GM21576 (cell line): ENCODE results near the gene JAKMIP2.

ENCODE experiments used
- ATAC-seq: cut with Tn5 transposase; IDR thresholded peaks from one replicate; pipeline ENCODE4 v1.9.1; 2021; ENCODE audit warnings: mild to moderate bottlenecking, moderate library complexity; ENCODE audit not compliant: unreplicated experiment

The JAKMIP2 gene

GRCh38 chr5:147704544-147704943 lies 78.0 kb downstream of the JAKMIP2 start:
- ATAC-seq: no peak

- ATAC-seq: no peak
Measured at GRCh38 chr5:147701468-147701867, 81.1 kb downstream of the JAKMIP2 start.

- ATAC-seq: no peak
Measured at GRCh38 chr5:147699496-147700088, 82.9 kb downstream of the JAKMIP2 start.

- no peak for ATAC-seq
Measured at GRCh38 chr5:147697380-147697779, 85.1 kb downstream of the JAKMIP2 start.

- no peak for ATAC-seq
Measured at GRCh38 chr5:147694772-147695171, 87.8 kb downstream of the JAKMIP2 start.

- no peak for ATAC-seq
Measured at GRCh38 chr5:147693233-147693632, 89.3 kb downstream of the JAKMIP2 start.

GRCh38 chr5:147691130-147691529 lies 91.4 kb downstream of the JAKMIP2 start:
- ATAC-seq: no peak

GRCh38 chr5:147690595-147690994 lies 91.9 kb downstream of the JAKMIP2 start:
- ATAC-seq: no peak

- no peak for ATAC-seq
Measured at GRCh38 chr5:147689426-147689825, 93.1 kb downstream of the JAKMIP2 start.

- no peak for ATAC-seq
Measured at GRCh38 chr5:147688656-147689356, 93.7 kb downstream of the JAKMIP2 start.

- ATAC-seq: no peak
Measured at GRCh38 chr5:147687118-147687517, 95.4 kb downstream of the JAKMIP2 start.

- ATAC-seq: no peak
Measured at GRCh38 chr5:147686421-147686820, 96.1 kb downstream of the JAKMIP2 start.

- ATAC-seq: no peak
Measured at GRCh38 chr5:147685993-147686392, 96.5 kb downstream of the JAKMIP2 start.

- no peak for ATAC-seq
Measured at GRCh38 chr5:147675168-147675567, 107.4 kb downstream of the JAKMIP2 start.

GRCh38 chr5:147674411-147674810 lies 108.1 kb downstream of the JAKMIP2 start:
- ATAC-seq: no peak

GRCh38 chr5:147673791-147674190 lies 108.7 kb downstream of the JAKMIP2 start:
- no peak for ATAC-seq

GRCh38 chr5:147673266-147673665 lies 109.3 kb downstream of the JAKMIP2 start:
- no peak for ATAC-seq

GRCh38 chr5:147671365-147671764 lies 111.2 kb downstream of the JAKMIP2 start:
- no peak for ATAC-seq

- ATAC-seq: no peak
Measured at GRCh38 chr5:147670815-147671214, 111.7 kb downstream of the JAKMIP2 start.

- ATAC-seq: no peak
Measured at GRCh38 chr5:147669169-147669869, 113.2 kb downstream of the JAKMIP2 start.

- no peak for ATAC-seq
Measured at GRCh38 chr5:147668385-147668784, 114.1 kb downstream of the JAKMIP2 start.

GRCh38 chr5:147667363-147667762 lies 115.2 kb downstream of the JAKMIP2 start:
- ATAC-seq: no peak
